ENCODE data around the gene IGFALS. TPM values are rescaled to one million over a fixed set of nuclear protein-coding genes. Genes with fewer than 3 reads are reported as not detected.

IGFALS gene
- total RNA-seq, 4 donors from 2014 or later = 0.59 to 0.69 (median 0.64) TPM

- H3K4me3 ChIP-seq (ENCODE audit: low read depth, poor library complexity, severe bottlenecking) = no peak overlapping the region
- TF ChIP-seq, protein P1, sequence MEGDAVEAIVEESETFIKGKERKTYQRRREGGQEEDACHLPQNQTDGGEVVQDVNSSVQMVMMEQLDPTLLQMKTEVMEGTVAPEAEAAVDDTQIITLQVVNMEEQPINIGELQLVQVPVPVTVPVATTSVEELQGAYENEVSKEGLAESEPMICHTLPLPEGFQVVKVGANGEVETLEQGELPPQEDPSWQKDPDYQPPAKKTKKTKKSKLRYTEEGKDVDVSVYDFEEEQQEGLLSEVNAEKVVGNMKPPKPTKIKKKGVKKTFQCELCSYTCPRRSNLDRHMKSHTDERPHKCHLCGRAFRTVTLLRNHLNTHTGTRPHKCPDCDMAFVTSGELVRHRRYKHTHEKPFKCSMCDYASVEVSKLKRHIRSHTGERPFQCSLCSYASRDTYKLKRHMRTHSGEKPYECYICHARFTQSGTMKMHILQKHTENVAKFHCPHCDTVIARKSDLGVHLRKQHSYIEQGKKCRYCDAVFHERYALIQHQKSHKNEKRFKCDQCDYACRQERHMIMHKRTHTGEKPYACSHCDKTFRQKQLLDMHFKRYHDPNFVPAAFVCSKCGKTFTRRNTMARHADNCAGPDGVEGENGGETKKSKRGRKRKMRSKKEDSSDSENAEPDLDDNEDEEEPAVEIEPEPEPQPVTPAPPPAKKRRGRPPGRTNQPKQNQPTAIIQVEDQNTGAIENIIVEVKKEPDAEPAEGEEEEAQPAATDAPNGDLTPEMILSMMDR (IDR thresholded peaks at IDR 0.05) = no peak
- no peak for TF ChIP-seq POLR2A (IDR thresholded peaks at IDR 0.05)
- 70 to 75% methylated on average over 9 of the region's 9 CpGs for WGBS, 2 donors
- intact Hi-C loops (cut with DNase I; ENCODE audit: low total_unique reads) = no loop called here
- no peak for DNase-seq (ENCODE audit: low spot score in 2 of 2)
Measured at GRCh38 chr16:1823821-1824220, 30.3 kb upstream of the IGFALS start.

DNA sequence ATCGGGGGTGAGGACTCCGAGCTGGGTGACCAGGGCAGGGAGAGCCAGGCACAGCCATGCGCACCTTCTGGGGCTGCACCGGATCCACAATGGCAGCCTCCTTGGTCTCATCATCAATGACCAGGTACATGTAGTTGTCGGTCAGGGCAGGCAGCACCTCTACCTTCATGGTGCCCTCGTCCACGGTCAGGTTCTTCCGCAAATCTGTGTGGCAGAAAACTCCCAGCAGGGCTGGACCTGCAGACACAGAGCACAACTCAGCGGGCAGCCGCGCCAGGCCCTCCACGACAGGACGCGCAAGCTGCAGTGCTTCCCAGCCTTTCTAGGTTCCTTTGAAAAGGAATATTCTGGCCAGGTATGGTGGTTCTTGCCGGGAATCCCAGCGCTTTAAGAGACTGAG is 29.3 kb upstream of the IGFALS start:
- 90 to 98% methylated on average over 14 to 16 of the region's 16 CpGs for WGBS, 2 donors
- TF ChIP-seq POLR2A (IDR thresholded peaks at IDR 0.05) = no peak
- TF ChIP-seq, protein P1 (IDR thresholded peaks at IDR 0.05) = no peak
- intact Hi-C loops (cut with DNase I; ENCODE audit: low total_unique reads) = no loop called here
- no peak overlapping the region for H3K4me3 ChIP-seq (ENCODE audit: low read depth, poor library complexity, severe bottlenecking)
- no peak for DNase-seq (ENCODE audit: low spot score in 2 of 2)

GRCh38 chr16:1821861-1822611 is 28.5 kb upstream of the IGFALS start:
- no peak overlapping the region for H3K4me3 ChIP-seq (ENCODE audit: low read depth, poor library complexity, severe bottlenecking)
- intact Hi-C loops (cut with DNase I; ENCODE audit: low total_unique reads) = no loop called here
- DNase-seq (ENCODE audit: low spot score in 2 of 2) = no peak
- TF ChIP-seq POLR2A (IDR thresholded peaks at IDR 0.05) = no peak
- TF ChIP-seq, protein P1 (IDR thresholded peaks at IDR 0.05) = no peak
- WGBS, 2 donors = 89 to 95% methylated on average over 10 to 24 of the region's 24 CpGs

- no peak overlapping the region for H3K4me3 ChIP-seq (ENCODE audit: low read depth, poor library complexity, severe bottlenecking)
- no peak for TF ChIP-seq POLR2A (IDR thresholded peaks at IDR 0.05)
- TF ChIP-seq, protein P1 (IDR thresholded peaks at IDR 0.05) = no peak
- WGBS, 2 donors = 95 to 97% methylated on average over 11 to 12 of the region's 12 CpGs
- no peak for DNase-seq (ENCODE audit: low spot score in 2 of 2)
- intact Hi-C loops (cut with DNase I; ENCODE audit: low total_unique reads) = no loop called here
Measured at GRCh38 chr16:1820946-1821290, 27.4 kb upstream of the IGFALS start.

GRCh38 chr16:1820096-1820945 is 26.8 kb upstream of the IGFALS start:
- TF ChIP-seq, protein P1 (IDR thresholded peaks at IDR 0.05) = no peak
- no peak for TF ChIP-seq POLR2A (IDR thresholded peaks at IDR 0.05)
- no peak for DNase-seq (ENCODE audit: low spot score in 2 of 2)
- 84% methylated on average over 22 of the region's 25 CpGs for WGBS, 2 donors
- intact Hi-C loops (cut with DNase I; ENCODE audit: low total_unique reads) = no loop called here
- no peak overlapping the region for H3K4me3 ChIP-seq (ENCODE audit: low read depth, poor library complexity, severe bottlenecking)

Data from lower leg skin (tissue), 4 donors.